Endothelial cell of umbilical vein (primary cell): ENCODE measurements around the gene MAPK4.
"Not testable (repeated sequence)": the region's sequence is repeated elsewhere in the genome, so short reads cannot be mapped to it uniquely, and the experiment has no call there.

Source experiments
- POLR2A ChIP-seq: IDR thresholded peaks from 2 replicates; pipeline ENCODE4 v1.6.1; 2012; ENCODE audit warnings: low read depth, mild to moderate bottlenecking, control low read depth, low read length
- TF ChIP-seq, protein P1 (sequence below), 2 donors: IDR thresholded peaks; 1 replicate in 1 of 2; 2 replicates in 1 of 2; pipeline ENCODE4 v1.5.1; 2011; ENCODE audit warnings: low read length in 2 of 2, mild to moderate bottlenecking in 2 of 2, moderate library complexity in 2 of 2, control low read depth in 1 of 2, inconsistent platforms in 1 of 2, low read depth in 1 of 2; ENCODE audit not compliant: insufficient read depth in 1 of 2; ENCODE audit errors: extremely low read depth in 1 of 2

DNA sequence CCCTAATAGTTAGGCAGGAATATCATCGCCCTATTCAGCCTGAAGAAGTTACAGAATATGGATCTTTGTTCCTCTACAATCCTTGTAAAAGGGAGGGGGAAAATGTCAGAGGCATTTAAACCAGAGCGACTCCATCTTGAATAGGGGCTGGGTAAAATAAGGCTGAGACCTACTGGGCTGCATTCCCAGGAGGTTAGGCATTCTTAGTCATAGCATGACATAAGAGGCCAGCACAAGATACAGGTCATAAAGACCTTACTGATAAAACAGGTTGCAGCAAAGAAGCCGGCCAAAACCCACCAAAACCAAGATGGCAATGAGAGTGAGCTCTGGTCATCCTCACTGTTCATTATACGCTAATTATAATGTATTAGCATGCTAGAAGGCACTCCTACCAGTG lies 15.4 kb upstream of the MAPK4 start:
- TF ChIP-seq, protein P1, sequence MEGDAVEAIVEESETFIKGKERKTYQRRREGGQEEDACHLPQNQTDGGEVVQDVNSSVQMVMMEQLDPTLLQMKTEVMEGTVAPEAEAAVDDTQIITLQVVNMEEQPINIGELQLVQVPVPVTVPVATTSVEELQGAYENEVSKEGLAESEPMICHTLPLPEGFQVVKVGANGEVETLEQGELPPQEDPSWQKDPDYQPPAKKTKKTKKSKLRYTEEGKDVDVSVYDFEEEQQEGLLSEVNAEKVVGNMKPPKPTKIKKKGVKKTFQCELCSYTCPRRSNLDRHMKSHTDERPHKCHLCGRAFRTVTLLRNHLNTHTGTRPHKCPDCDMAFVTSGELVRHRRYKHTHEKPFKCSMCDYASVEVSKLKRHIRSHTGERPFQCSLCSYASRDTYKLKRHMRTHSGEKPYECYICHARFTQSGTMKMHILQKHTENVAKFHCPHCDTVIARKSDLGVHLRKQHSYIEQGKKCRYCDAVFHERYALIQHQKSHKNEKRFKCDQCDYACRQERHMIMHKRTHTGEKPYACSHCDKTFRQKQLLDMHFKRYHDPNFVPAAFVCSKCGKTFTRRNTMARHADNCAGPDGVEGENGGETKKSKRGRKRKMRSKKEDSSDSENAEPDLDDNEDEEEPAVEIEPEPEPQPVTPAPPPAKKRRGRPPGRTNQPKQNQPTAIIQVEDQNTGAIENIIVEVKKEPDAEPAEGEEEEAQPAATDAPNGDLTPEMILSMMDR (IDR thresholded peaks at IDR 0.05; ENCODE audit: extremely low read depth in 1 of 2, insufficient read depth in 1 of 2, low read depth in 1 of 2, low read length in 2 of 2): not testable (repeated sequence)
- TF ChIP-seq POLR2A: not testable (repeated sequence)
